Stimulated activated CD4-positive, alpha-beta T cell treated with anti-CD3 and anti-CD28 coated beads, Interleukin-1b, Interleukin-23, amount 100 ng/mL, for 1 hour (primary cell): ENCODE results near the gene FASN.
A peak's percentile ranks its signal among the peaks of the same experiment; 100 is the strongest.

ENCODE experiments used
- DNase-seq, 2 donors: peaks; one replicate each; pipeline ENCODE4 v3.0.0-alpha.2; 2020; ENCODE audit warnings: low read depth in 2 of 2

The FASN gene

DNA sequence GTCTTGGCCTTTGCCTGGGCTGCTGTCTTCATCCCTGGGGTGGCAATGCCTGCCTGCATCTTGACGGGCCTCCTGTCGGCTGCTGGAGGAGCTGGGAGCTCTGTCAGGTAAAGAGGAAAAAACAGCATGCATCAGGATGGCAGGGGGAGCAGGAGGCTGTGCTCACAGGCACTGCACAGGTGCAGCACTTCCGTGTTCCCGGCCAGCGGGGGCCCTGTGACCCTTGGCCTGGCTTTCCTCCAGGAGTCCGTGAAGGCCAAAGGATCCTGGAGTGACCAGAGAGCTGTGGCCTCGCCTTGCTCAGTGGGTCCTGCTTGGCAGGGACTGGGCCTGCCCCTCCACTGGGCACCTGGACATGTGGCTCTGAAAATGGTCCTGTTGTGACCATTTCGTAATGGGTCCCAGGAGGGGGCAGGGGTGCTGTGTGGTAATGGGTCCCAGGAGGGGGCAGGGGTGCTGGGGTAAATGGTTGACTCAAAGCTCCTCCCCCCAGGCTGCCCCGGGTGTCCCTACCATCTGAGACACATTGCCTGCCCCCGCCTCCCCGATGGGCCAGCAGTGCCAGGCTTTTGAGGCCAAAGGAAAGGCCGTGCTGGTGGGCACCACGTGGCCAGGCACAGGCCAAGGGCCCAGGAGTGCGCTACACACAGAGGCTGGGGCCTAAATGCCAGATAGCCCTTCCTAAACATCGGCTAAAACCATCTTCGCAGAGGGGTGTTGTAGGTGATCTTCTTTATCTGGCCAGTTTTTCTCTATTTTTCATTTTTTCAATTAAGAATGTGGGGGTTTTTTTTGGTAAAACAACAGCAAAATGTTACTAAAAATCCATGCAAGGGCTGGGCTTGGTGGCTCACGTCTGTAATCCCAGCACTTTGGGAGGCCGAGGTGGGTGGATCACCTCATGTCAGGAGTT, 4.0 kb upstream of the FASN start:
- DNase-seq, result no peak

- no peak for DNase-seq
Measured at GRCh38 chr17:82101301-82101715, 3.3 kb upstream of the FASN start.

DNA sequence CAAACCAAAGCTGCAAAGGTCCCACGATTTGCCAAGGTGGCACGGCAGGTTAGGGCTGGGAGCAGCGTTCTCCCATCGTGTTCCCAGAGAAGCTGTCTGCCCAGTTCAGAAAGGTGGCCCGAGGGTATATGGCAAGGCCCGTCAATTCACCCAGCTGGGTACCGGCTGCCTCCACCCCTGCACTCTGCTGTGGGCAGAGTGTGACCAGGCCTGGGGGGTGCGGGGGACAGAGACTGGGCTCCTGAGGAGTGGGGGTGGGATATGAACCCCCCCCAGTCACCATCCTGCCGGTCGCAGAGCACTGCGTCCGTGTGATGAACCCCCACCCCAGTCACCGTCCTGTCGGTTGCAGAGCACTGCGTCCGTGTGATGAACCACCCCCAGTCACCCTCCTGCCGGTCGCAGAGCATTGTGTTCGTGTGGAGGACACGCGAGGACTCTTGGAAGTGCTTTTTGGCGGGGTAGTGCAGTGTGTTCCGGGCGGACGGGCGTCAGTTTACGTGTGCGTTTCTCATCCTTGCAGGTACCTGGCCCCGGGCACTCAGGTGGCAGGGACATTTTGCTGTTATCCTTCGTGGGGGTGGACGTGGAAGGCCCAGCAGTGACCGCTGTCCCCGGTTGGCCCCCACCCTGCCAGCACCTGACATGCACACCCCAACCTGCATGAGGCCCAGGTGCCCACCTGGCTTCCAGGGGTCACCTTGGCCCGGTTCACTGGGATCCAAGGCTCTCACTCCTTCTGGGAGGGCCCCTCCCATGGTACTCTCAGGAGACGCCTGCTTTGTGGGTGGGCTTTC, 2.7 kb upstream of the FASN start:
- no peak for DNase-seq

DNA sequence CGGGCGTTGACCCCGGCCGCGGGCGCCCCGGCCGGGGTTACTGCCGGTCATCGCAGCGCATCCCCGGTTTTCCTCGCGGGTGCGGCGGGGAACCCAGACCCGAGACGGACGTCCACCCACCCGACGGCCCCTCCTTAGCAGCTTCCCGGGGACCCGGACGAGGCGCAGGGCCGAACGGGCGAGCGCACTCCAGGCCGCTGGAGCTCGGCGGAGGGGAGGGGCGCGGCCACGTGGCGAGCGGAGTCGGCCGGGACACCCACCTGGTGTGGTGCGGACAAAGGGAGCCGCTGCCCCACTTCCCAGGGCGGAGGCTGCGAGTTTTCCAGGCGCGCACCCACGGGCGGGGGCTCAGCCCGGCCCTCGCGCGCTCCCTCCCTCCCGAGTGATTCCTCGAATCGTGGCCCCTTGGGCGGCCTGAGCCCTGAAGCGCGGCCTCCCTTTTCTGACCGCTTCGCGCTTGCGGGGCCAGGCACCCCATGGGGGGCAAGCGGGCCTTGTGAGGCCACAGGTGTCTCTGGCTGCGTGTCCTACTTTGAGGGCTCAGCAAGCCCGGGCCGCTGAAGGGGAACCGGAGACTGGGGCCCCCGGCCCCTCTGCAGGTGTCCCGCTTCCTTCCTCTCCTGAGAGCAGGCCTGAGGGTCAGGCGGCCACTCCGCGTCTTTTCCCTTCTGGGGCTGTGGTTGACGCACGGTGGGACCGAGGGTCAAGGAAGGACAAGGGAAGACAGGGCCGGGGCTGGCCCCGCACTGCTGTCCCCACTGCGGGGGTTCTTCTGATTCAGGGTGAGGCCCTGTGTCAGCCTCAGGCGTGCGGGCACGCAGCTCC, 1.1 kb upstream of the FASN start:
- DNase-seq, result no peak

GRCh38 chr17:82097919-82098168, 192 bp downstream of the FASN start:
- no peak for DNase-seq

- DNase-seq, result peak in 1 of 2 donors; percentile 29
Measured at GRCh38 chr17:82097184-82097918, 685 bp downstream of the FASN start.

GRCh38 chr17:82096709-82097183, 1.3 kb downstream of the FASN start:
- no peak for DNase-seq

DNA sequence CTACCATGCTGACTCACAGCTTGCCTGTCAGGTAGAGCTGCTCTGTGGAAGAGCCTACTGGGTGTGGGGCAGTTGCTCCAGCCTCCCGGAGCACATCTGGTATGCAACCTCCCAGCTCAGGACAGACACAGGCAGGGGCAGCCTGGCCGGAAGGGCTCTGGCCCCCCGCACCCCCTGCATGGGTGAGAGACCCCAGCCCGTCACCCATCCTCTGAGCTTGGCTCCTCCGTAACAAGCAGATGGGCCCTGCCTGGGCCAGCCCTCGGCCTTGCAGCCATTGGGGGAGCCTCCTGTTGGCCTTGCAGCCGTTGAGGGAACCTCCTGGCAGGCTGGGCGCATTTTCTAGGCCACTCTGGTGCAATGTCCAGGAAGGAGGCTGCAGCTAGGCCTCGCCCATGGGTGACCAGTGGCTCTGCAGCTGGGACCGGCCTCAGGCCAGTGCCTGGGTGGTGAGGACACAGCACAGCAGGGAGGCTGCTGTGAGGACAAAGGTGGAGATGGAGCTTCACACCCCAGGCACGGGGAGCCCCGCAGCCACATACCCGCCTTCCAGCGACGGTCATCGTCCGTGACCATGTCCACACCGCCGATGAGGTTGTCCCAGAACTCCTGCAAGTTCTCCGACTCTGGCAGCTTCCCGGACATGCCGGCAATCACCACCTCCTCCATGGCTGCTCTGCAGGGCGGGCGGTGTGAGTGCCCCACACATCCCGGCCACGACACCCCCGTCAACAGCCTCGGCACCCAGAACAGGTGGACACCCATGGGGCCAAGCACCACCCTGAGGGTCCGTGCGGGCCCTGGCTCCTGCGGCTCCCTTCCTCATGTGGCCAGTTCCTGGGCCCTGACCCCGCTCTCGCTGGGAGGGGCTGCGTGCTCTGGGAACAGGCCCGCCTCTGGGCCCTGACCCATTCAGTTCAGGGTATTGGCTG, 2.0 kb downstream of the FASN start:
- no peak for DNase-seq

- DNase-seq, result no peak
Measured at GRCh38 chr17:82094931-82095776, 2.9 kb downstream of the FASN start.

GRCh38 chr17:82092995-82093751, 4.9 kb downstream of the FASN start:
- DNase-seq, result no peak

DNA sequence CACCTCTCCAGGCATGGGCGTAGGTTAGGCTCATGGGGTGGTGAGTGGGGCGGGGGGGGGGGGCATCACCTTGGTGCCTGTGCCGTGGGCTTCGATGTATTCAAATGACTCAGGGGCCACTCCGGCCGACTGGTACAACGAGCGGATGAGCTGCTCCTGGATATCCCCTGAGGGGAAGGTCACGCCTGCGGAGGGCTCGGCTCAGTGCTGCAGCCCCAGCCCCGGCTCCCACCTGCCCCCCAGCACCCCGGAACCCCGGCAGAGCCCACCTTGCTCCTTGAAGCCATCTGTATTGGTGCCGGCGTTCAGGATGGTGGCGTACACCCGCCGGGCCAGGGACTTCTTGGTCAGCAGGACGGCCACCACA, 5.4 kb downstream of the FASN start:
- DNase-seq, result no peak

- no peak for DNase-seq
Measured at GRCh38 chr17:82092094-82092586, 5.9 kb downstream of the FASN start.

- DNase-seq, result no peak
Measured at GRCh38 chr17:82091264-82092066, 6.6 kb downstream of the FASN start.

DNA sequence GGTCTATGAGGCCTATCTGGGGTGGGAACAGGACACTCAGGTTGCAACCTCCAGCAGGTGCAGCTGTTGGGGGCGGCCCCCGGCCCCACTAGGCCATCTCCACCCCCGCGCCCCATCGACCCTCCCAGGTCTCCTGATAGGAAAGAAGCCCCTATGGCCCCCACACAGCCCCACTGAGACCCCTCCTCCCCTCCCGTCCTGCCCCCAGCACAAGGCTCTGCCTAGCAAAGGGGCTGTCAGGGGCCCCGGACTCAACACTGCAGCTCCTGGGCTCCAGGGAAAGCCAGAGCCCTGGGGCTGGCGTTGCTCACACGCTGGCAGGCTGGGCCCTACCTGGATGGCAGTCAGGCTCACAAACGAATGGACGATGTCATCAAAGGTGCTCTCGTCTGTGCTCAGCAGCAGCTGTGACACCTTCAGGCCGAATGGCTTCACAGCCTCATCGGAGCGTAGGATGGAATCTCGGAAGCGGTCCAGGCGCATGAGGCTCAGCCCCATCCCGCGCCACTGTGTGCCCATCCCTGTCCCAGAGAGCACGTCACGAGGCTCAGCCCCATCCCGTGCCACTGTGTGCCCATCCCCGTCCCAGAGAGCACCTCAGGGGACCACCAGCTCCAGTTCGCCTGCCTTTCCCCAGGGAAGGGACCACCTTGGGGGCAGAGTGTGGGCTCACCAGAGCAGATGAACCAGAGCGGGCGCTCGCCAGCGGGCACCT, 7.3 kb downstream of the FASN start:
- no peak for DNase-seq

GRCh38 chr17:82089723-82090548, 8.1 kb downstream of the FASN start:
- DNase-seq, result no peak
